A204.1 (cell line): ENCODE measurements around the gene RAB40C.

Experiments
- FAIRE-seq: peaks from 2 replicates; lab custom pipeline; 2012; peaks lifted over from hg19 to GRCh38; lab: Jason Lieb, UNC

Gene RAB40C, protein sequence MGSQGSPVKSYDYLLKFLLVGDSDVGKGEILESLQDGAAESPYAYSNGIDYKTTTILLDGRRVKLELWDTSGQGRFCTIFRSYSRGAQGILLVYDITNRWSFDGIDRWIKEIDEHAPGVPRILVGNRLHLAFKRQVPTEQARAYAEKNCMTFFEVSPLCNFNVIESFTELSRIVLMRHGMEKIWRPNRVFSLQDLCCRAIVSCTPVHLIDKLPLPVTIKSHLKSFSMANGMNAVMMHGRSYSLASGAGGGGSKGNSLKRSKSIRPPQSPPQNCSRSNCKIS

DNA sequence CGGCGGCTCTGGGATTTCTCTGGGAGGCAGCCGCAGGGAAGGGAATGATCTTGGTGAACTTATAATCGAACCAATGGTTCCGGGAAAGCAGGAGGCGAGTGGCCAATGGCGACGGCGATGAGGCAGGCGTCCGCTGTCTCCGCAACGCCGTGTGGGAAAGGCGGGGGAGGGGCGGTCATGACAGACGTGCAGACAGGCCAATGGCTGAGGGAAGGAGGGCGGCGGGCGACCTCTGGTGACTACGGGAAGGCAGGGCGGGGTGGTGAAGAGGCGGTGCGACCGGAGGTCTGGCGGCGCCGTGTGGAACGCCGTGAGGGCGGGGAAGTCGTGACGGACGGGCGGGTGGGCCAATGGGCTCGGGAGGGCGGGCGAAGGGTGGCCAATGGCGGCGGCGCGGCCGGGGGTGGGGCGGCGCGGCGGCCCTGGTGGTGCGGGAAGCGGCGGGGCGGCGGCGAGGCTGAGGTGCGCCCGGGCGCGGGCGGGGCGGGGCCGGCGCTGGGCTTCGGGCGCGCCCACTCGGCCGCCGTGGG, at the start of gene RAB40C:
Gene RAB40C, plus strand, starts transcription at position 409 of the 530 bp plus-strand sequence. CDS start 226 bp downstream, outside the sequence.
- FAIRE-seq: no peak

DNA sequence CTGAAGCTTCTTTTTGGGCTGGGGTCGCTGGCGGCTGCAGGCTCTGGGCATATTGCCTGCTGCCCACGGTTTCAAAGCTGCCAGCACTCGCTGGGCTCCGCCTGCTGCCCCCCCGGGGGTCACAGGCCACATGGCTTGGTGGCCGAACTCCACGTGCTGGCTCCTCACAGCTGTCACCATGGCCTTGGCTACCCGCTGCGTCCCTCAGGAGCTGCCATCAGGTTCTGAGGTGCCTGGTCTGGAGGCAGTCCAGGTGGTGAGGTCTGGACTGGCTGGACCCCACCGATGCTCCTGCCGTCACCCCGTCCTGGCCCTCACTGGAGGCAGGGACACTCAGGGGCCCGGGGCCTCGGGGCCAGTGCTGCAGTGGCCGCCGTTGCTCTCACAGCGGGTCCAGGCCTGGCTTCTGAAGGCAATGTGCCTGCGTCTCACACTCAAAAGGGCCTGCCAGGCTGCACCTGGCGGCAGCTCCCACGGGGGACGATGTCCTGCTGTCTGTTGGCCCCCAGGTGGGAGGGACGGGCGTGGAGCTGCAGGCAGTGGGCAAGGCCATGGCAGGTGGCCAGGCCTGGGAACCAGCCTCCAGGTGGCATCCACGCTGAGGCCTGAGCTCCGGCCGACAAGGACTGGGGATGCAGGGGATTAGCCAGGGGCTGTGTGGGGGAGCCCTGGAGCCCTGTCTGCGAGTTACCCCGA, 49.1 kb upstream of the RAB40C start:
- no peak for FAIRE-seq

DNA sequence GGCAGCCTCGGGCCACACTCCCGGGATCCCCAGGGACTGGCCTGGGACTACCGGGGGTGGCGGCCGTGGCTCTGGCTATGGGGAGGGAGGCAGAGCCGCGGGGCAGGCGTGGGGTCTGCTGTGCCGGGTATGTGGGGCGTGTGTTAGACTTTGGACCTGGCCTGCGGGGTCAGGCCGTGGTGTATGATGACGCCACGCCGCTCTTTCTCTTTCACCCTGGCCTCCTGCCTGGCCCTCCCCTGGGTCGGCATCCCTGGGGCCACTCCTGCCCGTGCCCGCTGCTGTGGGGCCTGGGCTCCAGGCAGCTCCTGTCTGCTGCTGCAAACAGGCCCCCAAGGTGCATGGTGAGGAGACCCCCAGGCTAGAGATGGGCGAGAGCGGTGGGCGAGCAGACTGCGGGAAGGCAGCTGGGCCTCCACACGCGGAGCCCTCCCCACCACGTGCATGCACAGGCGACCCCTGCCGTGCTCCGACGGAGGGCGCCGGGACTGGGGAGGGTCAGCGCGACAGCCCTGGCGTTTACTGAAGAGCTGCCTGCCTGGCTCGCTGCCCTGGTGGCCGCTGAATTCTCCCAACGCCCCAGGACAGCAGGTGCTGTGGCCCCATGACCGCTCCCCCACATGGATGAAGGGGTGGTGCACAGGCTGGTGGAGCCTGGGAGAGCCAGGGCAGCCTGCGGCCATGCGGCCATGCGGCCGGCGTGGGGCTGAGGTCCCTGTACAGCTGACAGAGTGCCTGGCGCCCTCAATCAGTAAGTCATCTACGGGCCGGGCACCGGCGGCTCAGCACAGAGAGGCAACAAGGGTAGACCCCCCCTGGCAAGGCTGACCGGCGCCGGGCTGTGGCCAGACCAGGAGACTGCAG, 46.3 kb upstream of the RAB40C start:
- FAIRE-seq: no peak

DNA sequence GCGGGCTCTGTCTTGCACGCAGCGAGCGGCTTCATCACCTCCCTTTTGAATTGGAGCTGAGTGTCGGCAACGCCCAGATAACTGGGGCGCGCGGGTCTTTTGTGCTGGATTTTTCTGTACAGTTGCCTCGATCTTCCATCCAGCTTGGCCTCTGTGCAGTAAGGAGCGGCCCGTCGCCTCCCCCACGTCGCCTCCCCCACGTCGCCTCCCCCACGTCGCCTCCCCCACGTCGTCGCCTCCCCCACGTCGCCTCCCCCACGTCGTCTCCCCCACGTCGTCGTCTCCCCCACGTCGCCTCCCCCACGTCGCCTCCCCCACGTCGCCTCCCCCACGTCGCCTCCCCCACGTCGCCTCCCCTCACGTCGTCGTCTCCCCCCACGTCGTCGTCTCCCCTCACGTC, 45.3 kb upstream of the RAB40C start:
- no peak for FAIRE-seq

DNA sequence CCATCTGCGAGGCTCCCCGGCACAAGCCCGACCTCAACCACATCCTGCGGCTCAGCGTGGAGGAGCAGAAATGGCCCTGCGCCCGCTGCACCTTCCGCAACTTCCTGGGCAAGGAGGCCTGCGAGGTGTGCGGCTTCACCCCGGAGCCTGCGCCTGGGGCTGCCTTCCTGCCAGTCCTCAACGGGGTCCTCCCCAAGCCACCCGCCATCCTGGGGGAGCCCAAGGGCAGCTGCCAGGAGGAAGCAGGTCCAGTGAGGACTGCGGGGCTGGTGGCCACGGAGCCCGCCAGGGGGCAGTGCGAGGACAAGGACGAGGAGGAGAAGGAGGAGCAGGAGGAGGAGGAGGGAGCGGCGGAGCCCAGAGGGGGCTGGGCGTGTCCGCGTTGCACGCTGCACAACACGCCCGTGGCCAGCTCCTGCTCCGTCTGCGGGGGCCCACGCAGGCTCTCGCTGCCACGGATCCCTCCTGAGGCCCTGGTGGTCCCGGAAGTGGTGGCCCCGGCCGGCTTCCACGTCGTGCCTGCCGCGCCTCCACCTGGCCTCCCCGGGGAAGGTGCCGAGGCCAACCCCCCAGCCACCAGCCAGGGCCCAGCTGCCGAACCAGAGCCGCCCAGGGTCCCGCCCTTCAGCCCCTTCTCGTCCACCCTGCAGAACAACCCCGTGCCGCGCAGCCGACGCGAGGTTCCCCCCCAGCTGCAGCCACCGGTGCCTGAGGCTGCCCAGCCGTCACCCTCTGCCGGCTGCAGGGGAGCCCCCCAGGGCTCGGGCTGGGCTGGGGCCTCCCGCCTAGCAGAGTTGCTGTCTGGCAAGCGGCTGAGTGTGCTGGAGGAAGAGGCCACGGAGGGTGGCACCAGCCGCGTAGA, 42.7 kb upstream of the RAB40C start:
- FAIRE-seq: no peak

DNA sequence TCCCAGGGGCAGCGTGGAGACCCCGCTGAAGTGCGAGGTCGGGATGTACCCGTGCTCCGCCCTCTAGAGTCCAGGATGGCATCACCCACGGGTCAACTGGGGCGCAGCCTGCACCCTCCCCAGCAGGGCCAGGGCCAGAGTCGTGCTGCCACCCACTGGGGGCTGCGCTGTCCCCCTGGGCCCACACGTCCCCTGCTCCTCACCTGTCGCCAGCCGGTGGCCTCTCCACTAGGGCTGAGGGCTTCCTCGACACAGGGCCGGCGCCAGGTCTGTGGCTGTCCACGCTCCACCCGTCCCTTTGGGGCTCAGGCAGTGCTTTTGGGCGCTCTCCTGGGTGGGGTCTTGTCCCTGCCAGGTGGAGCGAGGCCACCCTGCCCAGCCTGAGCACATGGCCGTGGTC, 41.3 kb upstream of the RAB40C start:
- FAIRE-seq: no peak

DNA sequence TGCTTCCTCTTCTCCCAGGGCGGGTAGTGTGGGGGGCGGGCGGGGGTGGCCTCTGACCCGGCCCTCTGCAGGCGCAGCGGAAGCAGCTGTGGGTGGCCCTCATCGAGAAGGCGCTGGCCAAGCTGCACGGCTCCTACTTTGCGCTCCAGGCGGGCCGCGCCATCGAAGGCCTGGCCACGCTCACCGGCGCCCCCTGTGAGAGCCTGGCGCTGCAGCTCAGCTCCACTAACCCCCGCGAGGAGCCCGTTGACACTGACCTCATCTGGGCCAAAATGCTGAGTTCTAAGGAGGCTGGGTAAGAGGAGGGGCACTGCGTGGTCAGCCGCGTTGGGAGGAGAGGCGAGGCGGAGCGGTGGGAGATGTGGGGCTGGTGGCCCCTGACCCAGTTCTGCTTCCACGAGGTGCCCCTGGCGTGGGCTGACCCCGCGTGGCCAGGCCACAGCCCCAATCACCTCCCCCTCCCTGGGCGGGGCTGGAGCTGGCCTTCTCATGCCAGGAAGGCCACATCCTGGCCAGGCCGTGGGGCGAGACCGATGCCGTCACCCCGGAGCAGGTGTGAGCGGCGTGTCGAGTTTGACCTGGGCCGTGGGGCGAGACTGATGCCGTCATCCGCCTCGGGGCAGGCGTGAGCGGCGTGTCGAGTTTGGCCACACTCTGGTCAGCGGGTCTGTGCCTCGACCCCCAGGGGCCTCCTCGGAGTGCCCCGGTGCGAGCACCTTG, 40.2 kb upstream of the RAB40C start:
- FAIRE-seq: no peak

DNA sequence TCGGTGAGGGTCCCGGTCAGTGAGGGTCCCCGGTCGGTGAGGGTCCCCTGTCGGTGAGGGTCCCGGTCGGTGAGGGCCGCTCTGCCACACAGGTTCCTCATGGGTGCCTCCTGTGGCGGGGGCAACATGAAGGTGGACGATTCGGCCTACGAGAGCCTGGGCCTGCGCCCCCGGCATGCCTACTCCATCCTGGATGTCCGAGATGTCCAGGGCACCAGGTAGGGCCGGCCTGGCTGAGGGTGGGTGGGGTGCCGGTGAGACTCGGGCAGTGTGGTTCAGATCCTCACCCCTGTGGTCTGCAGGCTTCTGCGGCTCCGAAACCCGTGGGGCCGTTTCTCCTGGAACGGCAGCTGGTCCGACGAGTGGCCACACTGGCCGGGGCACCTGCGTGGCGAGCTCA, 38.7 kb upstream of the RAB40C start:
- no peak for FAIRE-seq

DNA sequence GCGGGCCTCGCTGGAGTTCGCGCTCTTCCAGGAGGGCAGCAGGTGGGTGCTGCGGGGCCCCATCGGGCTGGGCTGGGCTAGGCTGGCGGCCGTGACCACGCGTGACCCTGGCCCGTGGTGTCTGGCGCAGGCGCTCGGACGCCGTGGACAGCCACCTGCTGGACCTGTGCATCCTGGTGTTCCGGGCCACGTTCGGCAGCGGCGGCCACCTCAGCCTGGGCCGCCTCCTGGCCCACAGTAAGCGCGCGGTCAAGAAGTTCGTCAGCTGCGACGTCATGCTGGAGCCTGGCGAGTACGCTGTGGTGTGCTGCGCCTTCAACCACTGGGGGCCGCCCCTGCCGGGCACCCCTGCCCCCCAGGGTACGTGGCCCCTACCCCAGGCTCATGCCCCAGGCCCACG, 37.7 kb upstream of the RAB40C start:
- no peak for FAIRE-seq

DNA sequence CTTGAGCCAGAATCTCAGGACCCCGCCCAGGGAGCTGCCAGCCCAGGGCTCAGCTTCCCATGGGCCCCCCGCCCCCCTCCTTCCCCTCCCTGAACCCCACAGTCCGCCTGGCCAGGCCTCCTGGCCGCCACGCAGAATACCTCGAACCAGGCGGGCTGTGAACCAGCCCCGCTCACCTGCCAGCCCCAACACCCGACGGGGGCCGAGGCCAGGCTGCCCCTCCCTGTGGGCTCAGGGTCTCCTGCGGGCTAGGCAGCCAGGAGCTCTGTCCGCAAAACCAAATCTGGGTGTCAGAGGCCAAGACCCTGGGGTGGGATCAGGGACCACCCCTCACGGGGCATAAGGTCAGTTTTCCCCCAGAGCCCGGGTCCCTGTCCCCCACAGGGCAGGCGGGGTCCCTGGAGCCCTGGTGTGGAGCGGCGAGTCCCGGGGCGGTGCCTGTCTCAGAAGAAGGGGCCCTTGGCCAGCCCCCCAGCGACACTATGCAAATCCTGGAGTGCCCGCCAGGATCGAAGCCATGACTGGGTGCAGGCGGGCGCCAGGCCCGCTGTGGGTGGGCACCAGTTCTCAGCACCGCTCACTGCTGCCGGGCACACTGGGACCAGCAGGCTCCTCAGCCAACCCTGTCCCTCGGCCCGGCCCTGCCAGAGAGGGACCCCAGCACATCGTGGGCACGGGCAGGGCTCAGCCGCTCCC, 36.1 kb upstream of the RAB40C start:
- FAIRE-seq: no peak

DNA sequence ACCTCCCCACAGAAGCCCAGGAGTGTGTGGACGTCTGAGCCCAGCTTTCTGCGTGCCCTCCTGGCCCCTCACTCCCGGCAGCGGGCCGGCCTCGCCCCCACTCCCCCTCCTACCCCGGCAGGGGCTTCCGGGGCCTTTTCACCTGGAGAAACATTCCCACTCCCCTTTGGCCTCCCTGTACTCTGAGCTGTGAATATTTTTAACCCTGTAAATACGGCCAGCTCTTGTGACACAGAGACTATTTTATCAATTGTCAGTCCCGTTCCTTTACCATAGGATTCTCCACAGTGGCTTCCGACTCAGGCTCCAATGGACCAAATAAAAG, 35.6 kb upstream of the RAB40C start:
- FAIRE-seq: no peak

DNA sequence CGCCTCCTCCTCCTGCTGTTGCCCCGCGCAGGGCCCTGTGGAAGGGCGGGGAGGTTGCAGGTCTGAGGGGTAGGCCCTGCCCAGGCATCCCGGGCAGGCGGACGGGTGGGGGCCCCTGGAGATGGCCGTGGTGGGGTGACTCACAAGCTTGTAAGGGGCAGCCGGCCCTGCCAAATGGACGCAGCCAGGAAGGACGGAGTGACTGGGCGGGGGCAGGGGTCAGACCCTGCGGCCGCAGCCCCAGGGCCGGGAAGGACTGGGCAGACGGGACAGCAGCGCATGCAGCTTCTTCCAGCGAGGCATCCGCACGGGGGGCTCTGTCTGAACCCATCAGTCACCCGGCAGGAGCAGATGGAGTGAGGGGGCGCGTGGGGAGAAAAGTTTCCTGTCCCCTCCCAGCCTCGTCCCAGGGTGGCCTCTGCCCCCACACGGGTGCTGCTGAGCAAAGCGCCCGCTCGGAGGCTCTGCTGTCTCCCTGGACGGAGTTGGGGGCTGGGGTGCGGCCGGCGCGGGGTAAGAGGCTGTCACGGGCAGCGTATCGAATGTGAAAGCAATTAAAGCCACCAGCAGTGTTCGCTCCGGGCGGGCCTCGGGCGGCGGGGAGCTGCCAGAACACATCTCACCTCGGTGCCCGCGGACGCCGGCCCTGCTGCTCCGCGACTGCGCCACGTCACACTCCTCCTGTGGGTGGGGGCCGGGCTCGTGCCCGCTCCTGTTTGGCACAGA, 35.1 kb upstream of the RAB40C start:
- no peak for FAIRE-seq

DNA sequence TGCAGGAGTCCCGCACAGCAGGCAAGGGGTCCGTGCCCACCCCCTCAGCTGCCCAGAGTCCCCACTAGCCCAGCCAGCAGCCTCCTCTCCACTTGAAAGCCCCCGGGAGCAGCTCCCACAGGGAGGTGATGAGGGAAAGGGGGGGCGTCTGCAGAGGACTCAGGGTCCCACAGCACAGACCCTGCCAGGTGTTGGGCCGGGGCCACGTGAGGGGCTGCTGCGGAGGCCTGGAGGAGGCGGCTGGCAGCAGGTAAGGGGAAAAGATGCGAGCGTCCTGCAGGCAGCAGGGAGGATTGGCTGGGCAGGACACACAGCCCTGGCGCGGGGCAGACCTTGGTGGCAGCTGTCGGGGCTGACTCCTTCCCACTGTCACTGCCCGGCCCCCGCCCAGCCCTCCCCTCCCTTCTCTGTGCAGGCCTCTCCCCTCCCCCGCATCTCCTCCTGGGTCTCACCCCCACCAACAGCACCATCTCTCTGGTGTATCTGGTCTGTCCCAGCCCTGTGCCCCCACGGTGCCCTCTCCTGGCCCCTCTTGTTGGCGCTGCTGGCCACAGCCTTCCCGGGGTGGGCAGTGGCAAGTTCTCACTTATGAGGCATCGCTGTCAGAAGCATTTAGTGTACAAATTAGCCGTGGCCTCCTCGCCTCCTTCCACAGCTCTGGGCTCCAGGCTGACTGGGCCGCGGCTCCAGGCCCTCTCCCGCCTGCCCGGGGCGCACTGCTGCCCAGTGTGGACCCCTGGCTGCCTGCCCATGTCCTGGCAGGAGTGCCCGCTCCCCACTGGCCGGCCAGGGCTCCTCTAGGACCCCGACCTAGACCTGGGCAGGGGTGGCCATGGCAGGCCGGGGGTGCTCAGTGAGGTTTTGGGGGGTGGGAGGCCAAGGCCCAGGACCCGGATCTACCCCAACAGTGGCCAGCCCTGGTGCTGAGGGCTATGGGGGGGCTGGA, 34.1 kb upstream of the RAB40C start:
- no peak for FAIRE-seq

DNA sequence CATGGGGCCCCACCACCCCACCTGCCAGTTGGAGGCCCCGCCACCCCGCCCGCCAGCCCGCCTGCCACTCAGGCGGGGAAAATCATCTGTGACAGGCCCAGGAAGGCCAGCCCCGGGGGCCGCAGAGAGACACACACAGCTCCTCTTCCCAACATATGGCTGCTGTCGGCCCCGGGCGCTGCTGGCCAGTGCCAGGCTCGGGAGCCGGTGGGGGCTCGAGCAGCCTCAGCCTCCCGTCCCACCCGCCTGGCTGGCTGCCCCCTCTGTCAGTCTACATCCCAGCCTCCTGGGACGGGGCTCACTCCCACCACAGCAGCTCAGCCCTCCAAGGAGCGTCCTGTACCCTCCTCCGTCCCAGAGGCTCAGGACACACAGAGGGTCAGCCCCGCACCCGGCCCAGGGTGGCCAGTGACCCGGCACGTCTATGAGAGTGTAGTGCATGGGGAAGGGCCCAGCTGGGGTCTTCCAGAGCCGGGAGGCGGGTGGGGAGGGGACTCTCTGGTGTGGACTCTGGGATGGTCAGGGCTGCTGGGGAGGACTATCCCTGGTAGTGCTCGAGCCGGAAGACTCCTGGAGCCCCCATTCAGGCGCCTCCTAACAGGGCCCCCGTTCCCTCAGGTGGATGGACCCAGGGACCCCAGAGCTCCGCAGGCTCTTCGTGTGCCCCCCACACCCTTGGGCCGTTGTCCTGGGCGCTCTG, 33.2 kb upstream of the RAB40C start:
- no peak for FAIRE-seq

DNA sequence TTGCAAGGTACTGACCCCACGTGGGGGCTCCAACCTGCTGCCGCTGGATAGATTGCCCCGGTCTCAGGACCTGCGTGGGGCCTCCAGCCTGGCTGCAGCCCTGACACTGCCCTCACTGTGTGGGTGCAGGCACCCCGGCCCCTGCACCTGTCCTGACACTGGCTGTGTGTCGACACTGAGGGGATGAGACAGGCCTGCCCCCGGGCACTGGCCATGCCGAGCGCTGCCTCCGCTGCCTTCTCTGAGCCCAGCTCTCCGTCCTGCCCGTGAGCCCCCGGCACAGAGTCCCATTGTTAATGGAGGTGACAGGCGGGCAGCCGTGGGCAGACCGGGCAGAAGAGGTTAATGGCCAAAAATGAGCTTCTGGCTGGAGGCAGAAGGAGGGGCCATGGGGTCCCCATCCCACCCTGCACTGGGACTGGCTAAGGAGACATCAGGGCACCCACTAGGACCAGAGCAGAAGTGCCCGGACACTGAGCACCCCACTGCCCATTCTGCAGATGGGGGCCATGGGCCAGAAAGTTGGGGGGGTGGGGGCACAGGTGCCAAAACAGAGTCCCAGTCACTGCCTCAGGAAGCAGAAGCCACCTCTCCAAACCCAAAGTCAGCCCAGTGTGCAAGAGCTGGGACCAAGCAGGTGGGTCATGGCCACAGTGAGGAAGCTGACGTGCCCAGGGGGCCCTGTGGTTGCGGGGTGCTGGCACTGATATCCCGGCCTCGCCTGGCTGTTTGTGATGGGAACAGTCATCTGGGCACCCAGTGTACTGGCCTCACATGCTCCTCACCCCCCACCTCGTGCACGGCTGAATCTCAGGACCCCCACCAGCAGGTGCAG, 32.2 kb upstream of the RAB40C start:
- no peak for FAIRE-seq

DNA sequence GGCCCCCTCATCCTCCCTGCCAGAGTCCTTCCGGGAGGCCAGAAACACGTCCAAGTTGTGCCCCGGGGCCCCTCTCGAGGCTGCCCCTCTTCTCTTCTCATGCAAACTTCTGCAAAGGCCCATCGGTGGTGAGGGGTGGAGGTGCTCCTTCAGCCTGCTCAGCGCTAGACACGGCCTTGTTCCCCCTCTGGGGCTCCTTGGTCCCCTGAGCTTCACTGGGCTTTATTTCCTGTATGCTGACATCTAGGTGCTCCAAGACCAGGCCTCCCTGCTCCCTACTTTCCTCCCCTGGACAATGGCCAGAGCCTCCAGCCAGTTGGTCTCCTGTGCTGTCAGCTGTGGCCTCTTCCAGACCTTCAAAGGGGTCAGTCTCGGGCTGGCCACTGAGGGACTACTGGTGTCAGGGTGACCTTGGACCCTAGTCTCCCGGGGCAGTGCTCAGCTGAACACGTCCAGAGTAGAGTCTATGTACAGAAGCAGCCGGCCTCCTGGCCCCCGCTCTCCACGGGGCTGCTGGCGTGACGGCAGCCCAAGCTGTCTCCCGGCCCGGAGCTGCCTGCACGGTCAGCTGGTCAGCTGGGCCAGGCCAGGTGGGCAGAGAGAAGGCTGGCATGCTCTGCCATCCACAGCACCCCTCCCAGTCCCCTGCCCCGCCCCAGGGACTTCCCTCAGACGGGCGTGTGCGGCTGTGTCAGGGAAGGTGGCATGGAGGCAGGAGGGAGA, 31.4 kb upstream of the RAB40C start:
- no peak for FAIRE-seq

DNA sequence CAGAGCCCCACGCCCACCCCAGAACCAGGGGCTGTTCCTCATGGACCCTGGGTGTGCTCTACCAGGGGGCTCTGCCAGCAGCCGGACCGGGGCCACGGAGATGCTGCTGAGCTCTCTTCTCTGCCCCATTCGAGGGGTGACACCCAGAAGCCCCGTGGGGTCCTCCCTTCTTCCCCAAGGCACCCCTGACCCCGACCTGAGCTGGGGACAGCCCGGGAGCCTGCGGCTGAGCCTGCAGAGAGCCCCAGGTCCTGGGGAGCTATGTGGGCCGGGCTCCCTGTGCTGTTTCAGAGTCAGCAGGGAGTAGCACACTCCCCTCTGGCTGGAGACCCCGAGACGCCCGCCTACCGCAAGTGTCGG, 30.9 kb upstream of the RAB40C start:
- FAIRE-seq: no peak
